ENCODE measurements around the gene HCK.
"Not testable (repeated sequence)": the region's sequence is repeated elsewhere in the genome, so short reads cannot be mapped to it uniquely, and the experiment has no call there.

The HCK gene

GRCh38 chr20:32028647-32029372, 23.2 kb upstream of the HCK start:
- DNase-seq (ENCODE audit: insufficient read length, low spot score) (no peak), FAIRE-seq (no peak)
- no peak for TF ChIP-seq CTCF (IDR thresholded peaks at IDR 0.05; ENCODE audit: insufficient read depth, missing control alignments)

DNA sequence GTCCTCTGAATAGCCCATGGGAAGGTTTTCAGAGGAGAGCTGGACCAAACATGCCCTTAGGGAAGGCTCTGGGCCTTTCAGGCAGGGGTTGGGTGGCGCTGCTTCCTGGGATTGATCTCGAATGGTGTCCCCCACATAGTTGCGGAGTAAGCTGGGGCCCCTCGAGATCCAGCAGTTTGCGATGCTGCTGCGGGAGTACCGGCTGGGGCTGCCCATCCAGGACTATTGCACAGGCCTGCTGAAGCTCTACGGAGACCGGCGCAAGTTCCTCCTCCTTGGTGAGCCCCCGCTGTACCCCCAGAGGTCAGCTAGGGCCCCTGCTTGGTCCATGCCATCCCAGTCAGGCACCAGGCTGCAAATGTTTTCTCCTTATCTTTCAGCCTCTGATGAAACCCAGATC, 22.5 kb upstream of the HCK start:
- FAIRE-seq (no peak), DNase-seq (ENCODE audit: insufficient read length, low spot score) (no peak)
- no peak for TF ChIP-seq CTCF (IDR thresholded peaks at IDR 0.05; ENCODE audit: insufficient read depth, missing control alignments)

- FAIRE-seq: no peak
These were observed 20.8 kb upstream of the HCK start for GRCh38 chr20:32031007-32031958.

DNA sequence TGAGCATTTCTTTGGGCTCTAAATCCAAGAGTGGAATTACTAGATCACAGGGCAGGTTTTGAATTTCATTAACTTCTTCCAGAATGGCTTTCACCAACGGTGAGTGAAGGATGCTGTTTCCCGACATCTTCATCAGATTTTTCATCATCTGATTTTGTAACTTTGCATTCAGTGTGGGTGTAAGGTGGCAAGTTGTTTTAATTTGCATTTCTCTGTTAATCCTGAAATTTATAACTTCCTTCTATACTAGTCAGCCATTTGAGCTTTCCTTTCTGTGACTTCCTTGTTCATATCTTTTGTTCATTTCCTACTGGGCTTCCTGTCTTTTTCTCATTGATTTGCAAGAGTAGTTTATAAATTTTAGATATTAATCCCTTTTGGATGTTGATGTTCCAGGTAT, 18.7 kb upstream of the HCK start:
- TF ChIP-seq CTCF (IDR thresholded peaks at IDR 0.05; ENCODE audit: insufficient read depth, missing control alignments): no peak
- DNase-seq (ENCODE audit: insufficient read length, low spot score): no peak

More at GRCh38 chr20:32031007-32031958, 20.8 kb upstream of the HCK start:
- peak; percentile 75 for TF ChIP-seq CTCF (IDR thresholded peaks at IDR 0.05; ENCODE audit: insufficient read depth, missing control alignments)
- no peak for DNase-seq (ENCODE audit: insufficient read length, low spot score)

GRCh38 chr20:32033721-32034120, 18.3 kb upstream of the HCK start:
- DNase-seq (ENCODE audit: insufficient read length, low spot score); FAIRE-seq: not testable (repeated sequence)

More for the DNA sequence above, 18.7 kb upstream of the HCK start:
- FAIRE-seq: no peak

GRCh38 chr20:32034581-32035425, 17.2 kb upstream of the HCK start:
- FAIRE-seq: no peak
- TF ChIP-seq CTCF (IDR thresholded peaks at IDR 0.05; ENCODE audit: insufficient read depth, missing control alignments): peak; percentile 29
- DNase-seq (ENCODE audit: insufficient read length, low spot score): no peak

- TF ChIP-seq CTCF (IDR thresholded peaks at IDR 0.05; ENCODE audit: insufficient read depth, missing control alignments): no peak
- FAIRE-seq (no peak), DNase-seq (ENCODE audit: insufficient read length, low spot score) (no peak)
These were observed 16.6 kb upstream of the HCK start for GRCh38 chr20:32035426-32035779.

All from D721Med (cell line).